Loucy (cell line): ENCODE results near the gene ABCA6.

Experiments used
- CTCF ChIP-seq: fragments of 200-600 bp; sonication (generic); conservative IDR thresholded peaks from 2 replicates; pipeline ENCODE4 v1.5.1; 2014; ENCODE audit warnings: mild to moderate bottlenecking, antibody characterized with exemption, low read length
- EZH2phosphoT487 ChIP-seq: fragments of 200-600 bp; IDR thresholded peaks from 2 replicates; pipeline ENCODE4 v1.6.1; 2018; ENCODE audit warnings: antibody characterized with exemption, mild to moderate bottlenecking, moderate library complexity, borderline replicate concordance

- TF ChIP-seq CTCF = no peak
- TF ChIP-seq EZH2phosphoT487 = no peak
Measured at GRCh38 chr17:69069226-69069750, 72.4 kb downstream of the ABCA6 start.
